Ascending aorta (tissue), 2 donors: ENCODE results near the gene OPRM1. TPM values are rescaled to one million over a fixed set of nuclear protein-coding genes. Genes with fewer than 3 reads are reported as not detected.

ENCODE experiments used
- DNase-seq, 2 donors: peaks; one replicate each; pipeline ENCODE4 v3.0.0-alpha.2; 2019; ENCODE audit warnings: low spot score in 2 of 2
- H3K27ac ChIP-seq, 2 donors: fragments of 200-600 bp; sonication (generic); one replicate each; pipeline ENCODE4 v1.5.1; 2016 to 2017; ENCODE audit warnings: mild to moderate bottlenecking in 1 of 2
- H3K27me3 ChIP-seq: fragments of 200-600 bp; sonication (generic); one replicate; pipeline ENCODE4 v1.5.1; 2017
- H3K36me3 ChIP-seq, 2 donors: fragments of 200-600 bp; sonication (generic); one replicate each; pipeline ENCODE4 v1.5.1; 2016
- H3K4me1 ChIP-seq, 2 donors: fragments of 200-600 bp; sonication (generic); one replicate each; pipeline ENCODE4 v1.5.1; 2016 to 2017; ENCODE audit warnings: mild to moderate bottlenecking in 1 of 2
- H3K4me3 ChIP-seq, 2 donors: fragments of 200-600 bp; sonication (generic); one replicate each; pipeline ENCODE4 v1.5.1; 2016 to 2017; ENCODE audit warnings: mild to moderate bottlenecking in 1 of 2
- H3K9me3 ChIP-seq, 2 donors: fragments of 200-600 bp; sonication (generic); one replicate each; pipeline ENCODE4 v1.5.1; 2016
- CTCF ChIP-seq, 3 experiments: fragments of 200-600 bp in 2 of 3; fragments of 450-650 bp in 1 of 3; sonication (generic) in 2 of 3; IDR thresholded peaks; one replicate each; pipeline ENCODE4 v1.5.1; 2016 to 2019; ENCODE audit warnings: antibody characterized with exemption in 3 of 3, mild to moderate bottlenecking in 1 of 3, moderate library complexity in 1 of 3
- intact Hi-C: fragments of 100-400 bp; cut with DNase I; formaldehyde crosslinking; loops from one replicate; pipeline ENCODE4 v1.15.1; 2023
- total RNA-seq: library from RNA; depleted of rRNA; stranded (reverse); fragments of >200 nt; gene quantifications from one replicate; pipeline ENCODE4 v1.1.0, GENCODE V29; 2016

The OPRM1 gene
- total RNA-seq, 1 donor from 2014 or later: not detected

GRCh38 chr6:154206996-154207395 lies 168.0 kb downstream of the OPRM1 start:
- H3K4me3 ChIP-seq: no peak overlapping the region
- no peak overlapping the region for H3K27ac ChIP-seq
- H3K4me1 ChIP-seq: no peaks in the 10 kb centered on the region
- intact Hi-C loops: no loop called here
- TF ChIP-seq CTCF (IDR thresholded peaks at IDR 0.05): no peak
- no peaks in the 10 kb centered on the region for H3K36me3 ChIP-seq
- no peaks in the 10 kb centered on the region for H3K27me3 ChIP-seq
- DNase-seq: no peak
- no peaks in the 10 kb centered on the region for H3K9me3 ChIP-seq

DNA sequence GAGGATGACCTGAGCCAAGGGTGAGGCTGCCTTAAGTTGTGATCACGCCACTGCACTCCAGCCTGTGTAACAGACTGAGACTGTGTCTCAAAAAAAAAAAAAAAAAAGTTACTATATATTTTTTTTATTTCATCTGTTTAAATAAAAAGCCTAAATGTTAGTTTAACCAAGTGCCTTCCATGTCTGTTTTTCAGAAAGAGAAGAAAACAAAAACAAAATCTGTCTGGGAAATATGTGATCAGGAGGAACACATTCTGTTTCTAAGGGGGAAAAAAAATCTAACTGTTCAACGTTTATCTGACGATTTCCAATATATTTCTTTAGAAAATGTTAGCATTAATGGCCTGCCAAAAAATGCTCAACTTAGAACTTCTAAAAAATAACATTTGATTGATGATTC lies 170.5 kb downstream of the OPRM1 start:
- Histone ChIP-seq H3K4me1 (no peaks in the 10 kb centered on the region), H3K27me3 (no peaks in the 10 kb centered on the region), H3K4me3 (no peak overlapping the region), H3K27ac (no peak overlapping the region), H3K36me3 (no peaks in the 10 kb centered on the region), H3K9me3 (no peaks in the 10 kb centered on the region)
- TF ChIP-seq CTCF (IDR thresholded peaks at IDR 0.05): no peak
- intact Hi-C loops: no loop called here
- DNase-seq: no peak

DNA sequence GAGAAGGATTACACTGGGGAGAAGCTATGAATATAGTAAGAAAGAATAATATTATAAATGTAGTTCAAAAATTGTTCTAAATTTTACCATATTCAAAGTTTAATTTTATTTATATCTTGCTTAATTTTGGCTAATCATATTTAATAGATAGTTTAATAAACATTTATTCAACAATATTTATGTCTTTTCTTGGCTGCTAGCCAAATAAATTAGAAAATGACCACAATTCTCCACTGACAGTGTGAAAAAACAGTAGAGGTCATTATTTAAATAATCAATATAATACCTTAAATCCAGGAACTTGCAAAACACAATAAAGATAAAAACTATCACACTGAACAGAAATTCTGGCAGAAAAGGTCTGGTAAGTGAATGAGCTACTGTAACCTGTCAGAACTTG lies 171.6 kb downstream of the OPRM1 start:
- no peak for DNase-seq
- Histone ChIP-seq H3K27ac (no peak overlapping the region), H3K4me3 (no peak overlapping the region), H3K36me3 (no peaks in the 10 kb centered on the region), H3K4me1 (no peaks in the 10 kb centered on the region), H3K9me3 (no peaks in the 10 kb centered on the region), H3K27me3 (no peaks in the 10 kb centered on the region)
- intact Hi-C loops: no loop called here
- TF ChIP-seq CTCF (IDR thresholded peaks at IDR 0.05): no peak

GRCh38 chr6:154213782-154214181 lies 174.7 kb downstream of the OPRM1 start:
- DNase-seq: no peak
- TF ChIP-seq CTCF (IDR thresholded peaks at IDR 0.05): no peak
- H3K9me3 ChIP-seq: no peaks in the 10 kb centered on the region

DNA sequence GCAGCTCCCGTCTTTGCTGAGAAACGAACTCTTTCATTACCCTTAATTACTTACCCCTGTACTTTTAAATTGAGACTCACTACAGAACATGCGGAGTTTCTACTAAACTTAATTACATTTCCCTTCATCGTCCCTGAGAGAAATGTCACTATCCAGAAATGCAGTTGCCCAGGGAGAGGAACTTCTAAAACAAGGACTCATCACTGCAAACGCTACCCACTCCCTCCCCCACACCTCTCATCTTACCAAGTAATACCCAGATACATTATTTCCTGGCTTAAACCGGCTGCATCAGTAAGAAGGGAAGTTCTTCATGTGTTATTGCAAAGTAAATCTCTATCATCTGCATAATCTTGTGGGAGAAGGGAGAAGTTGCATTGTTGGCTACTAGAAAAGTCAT lies 179.3 kb downstream of the OPRM1 start:
- Histone ChIP-seq H3K36me3 (no peaks in the 10 kb centered on the region), H3K27me3 (no peaks in the 10 kb centered on the region), H3K4me1 (no peaks in the 10 kb centered on the region), H3K9me3 (no peaks in the 10 kb centered on the region), H3K4me3 (no peak overlapping the region), H3K27ac (no peak overlapping the region)
- no peak for DNase-seq
- intact Hi-C loops: no loop called here
- TF ChIP-seq CTCF (IDR thresholded peaks at IDR 0.05): no peak

More at GRCh38 chr6:154213782-154214181, 174.7 kb downstream of the OPRM1 start:
- Histone ChIP-seq H3K27ac (no peak overlapping the region), H3K27me3 (no peaks in the 10 kb centered on the region), H3K36me3 (no peaks in the 10 kb centered on the region), H3K4me1 (no peaks in the 10 kb centered on the region), H3K4me3 (no peak overlapping the region)
- intact Hi-C loops: no loop called here

DNA sequence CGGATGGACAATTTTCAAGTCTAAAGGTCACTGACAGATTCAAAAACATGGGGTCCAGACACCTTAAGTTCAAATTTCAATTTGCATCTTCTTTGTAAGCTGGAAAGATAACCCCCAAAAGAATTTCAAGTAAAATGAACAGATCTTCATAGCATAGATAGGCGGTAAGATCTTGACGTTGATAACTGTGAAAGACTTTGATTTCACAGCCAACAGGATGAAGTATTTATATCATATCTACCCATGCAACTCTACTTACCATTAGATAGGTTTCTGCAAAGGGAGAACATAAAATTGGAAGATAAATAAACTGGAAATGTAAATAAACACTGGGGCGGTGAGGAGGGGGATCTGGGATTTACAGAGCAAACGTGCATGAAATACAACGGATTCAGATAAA lies 179.7 kb downstream of the OPRM1 start:
- intact Hi-C loops: no loop called here
- H3K36me3 ChIP-seq: no peaks in the 10 kb centered on the region
- no peak for TF ChIP-seq CTCF (IDR thresholded peaks at IDR 0.05)
- H3K27ac ChIP-seq: no peak overlapping the region
- no peaks in the 10 kb centered on the region for H3K27me3 ChIP-seq
- no peaks in the 10 kb centered on the region for H3K9me3 ChIP-seq
- H3K4me1 ChIP-seq: no peaks in the 10 kb centered on the region
- DNase-seq: no peak
- H3K4me3 ChIP-seq: no peak overlapping the region
